Loucy (cell line): Measurements from ENCODE around the gene KLHL14.

ENCODE experiments used
- H2AFZ ChIP-seq: fragments of 200-600 bp; sonication (generic); 2 replicates; pipeline ENCODE4 v1.6.0; 2016; ENCODE audit warnings: antibody characterized with exemption, mild to moderate bottlenecking, low read length, moderate library complexity
- H3F3A ChIP-seq: fragments of 200-600 bp; 2 replicates; pipeline ENCODE4 v1.6.0; 2016; ENCODE audit warnings: antibody characterized with exemption, low read depth, mild to moderate bottlenecking
- H3K27me3 ChIP-seq: fragments of 200-600 bp; sonication (generic); 2 replicates; pipeline ENCODE4 v1.6.1; 2014; ENCODE audit warnings: low read length, mild to moderate bottlenecking; ENCODE audit not compliant: insufficient read depth, poor library complexity, severe bottlenecking
- H3K36me3 ChIP-seq: fragments of 200-600 bp; sonication (generic); 2 replicates; pipeline ENCODE4 v1.6.1; 2016; ENCODE audit warnings: low read length; ENCODE audit not compliant: insufficient read depth
- H3K4me1 ChIP-seq: fragments of 200-600 bp; sonication (generic); 2 replicates; pipeline ENCODE4 v1.5.1; 2014; ENCODE audit warnings: low read length, mild to moderate bottlenecking; ENCODE audit not compliant: insufficient read depth, poor library complexity, severe bottlenecking
- H3K4me2 ChIP-seq: fragments of 200-600 bp; sonication (generic); 2 replicates; pipeline ENCODE4 v1.6.0; 2014; ENCODE audit warnings: antibody characterized with exemption, low read length, low read depth, mild to moderate bottlenecking; ENCODE audit not compliant: poor library complexity, severe bottlenecking
- H3K4me3 ChIP-seq: fragments of 200-600 bp; sonication (generic); 2 replicates; pipeline ENCODE4 v1.5.1; 2014; ENCODE audit warnings: low read length, mild to moderate bottlenecking, mixed read lengths; ENCODE audit not compliant: poor library complexity, severe bottlenecking
- H3K79me2 ChIP-seq: fragments of 200-600 bp; sonication (generic); 2 replicates; pipeline ENCODE4 v1.6.1; 2014; ENCODE audit warnings: low read length; ENCODE audit not compliant: insufficient read depth
- H3K9ac ChIP-seq: fragments of 200-600 bp; sonication (generic); 2 replicates; pipeline ENCODE4 v1.6.0; 2014; ENCODE audit warnings: mild to moderate bottlenecking, low read depth, low read length, moderate library complexity; ENCODE audit not compliant: poor library complexity, severe bottlenecking
- H3K9me2 ChIP-seq: fragments of 200-600 bp; sonication (generic); replicated peaks from 2 replicates; pipeline ENCODE4 v1.6.1; 2016; ENCODE audit warnings: low read depth, low read length, mixed read lengths
- H3K9me3 ChIP-seq: fragments of 200-600 bp; sonication (generic); 2 replicates; pipeline ENCODE4 v1.6.1; 2014; ENCODE audit warnings: mild to moderate bottlenecking, antibody characterized with exemption, low read length, low read depth; ENCODE audit not compliant: insufficient read depth
- H4K20me1 ChIP-seq: fragments of 200-600 bp; sonication (generic); 2 replicates; pipeline ENCODE4 v1.6.0; 2014; ENCODE audit warnings: antibody characterized with exemption, low read length, mild to moderate bottlenecking; ENCODE audit not compliant: insufficient read depth, poor library complexity, severe bottlenecking
- CTCF ChIP-seq: fragments of 200-600 bp; sonication (generic); conservative IDR thresholded peaks from 2 replicates; pipeline ENCODE4 v1.5.1; 2014; ENCODE audit warnings: mild to moderate bottlenecking, antibody characterized with exemption, low read length
- EZH2phosphoT487 ChIP-seq: fragments of 200-600 bp; IDR thresholded peaks from 2 replicates; pipeline ENCODE4 v1.6.1; 2018; ENCODE audit warnings: antibody characterized with exemption, mild to moderate bottlenecking, moderate library complexity, borderline replicate concordance

The KLHL14 gene

DNA sequence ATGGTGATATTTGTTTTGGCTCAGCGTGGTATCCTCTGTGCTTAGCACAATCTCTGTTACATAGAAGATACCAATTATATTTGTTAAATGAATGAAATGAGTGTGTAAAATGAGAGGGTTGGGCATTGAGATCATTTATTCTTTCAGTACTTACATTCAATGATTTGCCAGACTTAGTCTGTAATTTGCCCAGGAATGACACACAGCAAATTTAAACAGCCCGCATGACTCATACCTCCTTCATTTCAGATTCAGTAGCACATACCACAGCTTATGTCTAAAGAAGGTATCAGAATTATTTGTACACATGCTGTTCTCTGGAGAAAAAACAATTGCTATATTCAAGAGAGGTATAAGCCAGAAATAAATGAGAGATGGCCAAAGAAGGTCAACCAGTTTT, 37.0 kb downstream of the KLHL14 start:
- Histone ChIP-seq H3K4me1 (peaks cover 5% of the 10 kb centered on the region), H3K36me3 (no peaks in the 10 kb centered on the region)
- TF ChIP-seq EZH2phosphoT487 (no peak), CTCF (no peak)

GRCh38 chr18:32734442-32734841, 38.4 kb downstream of the KLHL14 start:
- H3K27me3 ChIP-seq: no peaks in the 10 kb centered on the region

More for the DNA sequence above, 37.0 kb downstream of the KLHL14 start:
- H3K27me3 ChIP-seq: no peaks in the 10 kb centered on the region
- no peaks in the 10 kb centered on the region for H3K9me3 ChIP-seq
- no peak overlapping the region for H2AFZ ChIP-seq
- H3K79me2 ChIP-seq: no peaks in the 10 kb centered on the region
- H3K4me2 ChIP-seq: no peak overlapping the region
- H4K20me1 ChIP-seq: no peaks in the 10 kb centered on the region
- H3K9me2 ChIP-seq: no peaks in the 10 kb centered on the region
- H3K9ac ChIP-seq: no peak overlapping the region
- no peak overlapping the region for H3K4me3 ChIP-seq
- no peaks in the 10 kb centered on the region for H3F3A ChIP-seq

GRCh38 chr18:32732165-32732564, 40.7 kb downstream of the KLHL14 start:
- no peak overlapping the region for H3K9ac ChIP-seq
- no peak overlapping the region for H3K4me2 ChIP-seq

More at GRCh38 chr18:32734442-32734841, 38.4 kb downstream of the KLHL14 start:
- H3F3A ChIP-seq: no peaks in the 10 kb centered on the region
- H3K36me3 ChIP-seq: no peaks in the 10 kb centered on the region
- H3K9me3 ChIP-seq: no peaks in the 10 kb centered on the region
- no peaks in the 10 kb centered on the region for H4K20me1 ChIP-seq
- no peak overlapping the region for H2AFZ ChIP-seq
- no peaks in the 10 kb centered on the region for H3K9me2 ChIP-seq
- H3K4me3 ChIP-seq: no peak overlapping the region
- TF ChIP-seq EZH2phosphoT487 (no peak), CTCF (no peak)
- peaks cover 10% of the 10 kb centered on the region for H3K4me1 ChIP-seq
- H3K79me2 ChIP-seq: no peaks in the 10 kb centered on the region
- no peak overlapping the region for H3K4me2 ChIP-seq
- no peak overlapping the region for H3K9ac ChIP-seq

More at GRCh38 chr18:32732165-32732564, 40.7 kb downstream of the KLHL14 start:
- no peaks in the 10 kb centered on the region for H3K79me2 ChIP-seq
- H3K9me2 ChIP-seq: no peaks in the 10 kb centered on the region
- no peak for TF ChIP-seq EZH2phosphoT487
- TF ChIP-seq CTCF: no peak
- H3K4me3 ChIP-seq: no peak overlapping the region
- H3K36me3 ChIP-seq: no peaks in the 10 kb centered on the region
- H3K27me3 ChIP-seq: no peaks in the 10 kb centered on the region
- peak overlapping the region; percentile 29; the same call in 1 of the 2 replicates for H2AFZ ChIP-seq
- H3K4me1 ChIP-seq: peaks cover 10% of the 10 kb centered on the region
- H3F3A ChIP-seq: no peaks in the 10 kb centered on the region
- H4K20me1 ChIP-seq: no peaks in the 10 kb centered on the region
- no peaks in the 10 kb centered on the region for H3K9me3 ChIP-seq
